Keratinocyte (primary cell): ENCODE measurements around the gene USP49.

Experiments
- CTCF ChIP-seq, 3 experiments: IDR thresholded peaks in 1 of 3; conservative IDR thresholded peaks in 1 of 3; optimal IDR thresholded peaks in 1 of 3; 2 replicates in 2 of 3; 3 replicates in 1 of 3; pipeline versions ENCODE3 to v1.5.1; 2011; ENCODE audit warnings: low read length in 3 of 3, mild to moderate bottlenecking in 3 of 3, moderate library complexity in 2 of 3, control low read depth in 1 of 3, inconsistent platforms in 1 of 3; ENCODE audit not compliant: insufficient read depth in 2 of 3; ENCODE audit errors: extremely low read depth in 1 of 3
- EZH2 ChIP-seq: IDR thresholded peaks from one replicate; pipeline ENCODE4 v1.6.1; 2012; ENCODE audit warnings: inconsistent platforms, mild to moderate bottlenecking, low read length, moderate library complexity

- TF ChIP-seq CTCF (optimal IDR thresholded peaks at IDR 0.05 in 1 of 3, IDR thresholded peaks at IDR 0.05 in 1 of 3, conservative IDR thresholded peaks at IDR 0.05 in 1 of 3; ENCODE audit: extremely low read depth in 1 of 3, insufficient read depth in 2 of 3, low read length in 3 of 3), result no peak
- TF ChIP-seq EZH2, result no peak
Observed at GRCh38 chr6:41799559-41799911, 95.6 kb downstream of the USP49 start.
